Islet precursor cell (in vitro differentiated cells): ENCODE measurements around the gene SKA2.
"Not testable (repeated sequence)": the region's sequence is repeated elsewhere in the genome, so short reads cannot be mapped to it uniquely, and the experiment has no call there.

Experiments
- DNase-seq: peaks from one replicate; pipeline ENCODE4 v3.0.0-alpha.2; 2018

The SKA2 gene

DNA sequence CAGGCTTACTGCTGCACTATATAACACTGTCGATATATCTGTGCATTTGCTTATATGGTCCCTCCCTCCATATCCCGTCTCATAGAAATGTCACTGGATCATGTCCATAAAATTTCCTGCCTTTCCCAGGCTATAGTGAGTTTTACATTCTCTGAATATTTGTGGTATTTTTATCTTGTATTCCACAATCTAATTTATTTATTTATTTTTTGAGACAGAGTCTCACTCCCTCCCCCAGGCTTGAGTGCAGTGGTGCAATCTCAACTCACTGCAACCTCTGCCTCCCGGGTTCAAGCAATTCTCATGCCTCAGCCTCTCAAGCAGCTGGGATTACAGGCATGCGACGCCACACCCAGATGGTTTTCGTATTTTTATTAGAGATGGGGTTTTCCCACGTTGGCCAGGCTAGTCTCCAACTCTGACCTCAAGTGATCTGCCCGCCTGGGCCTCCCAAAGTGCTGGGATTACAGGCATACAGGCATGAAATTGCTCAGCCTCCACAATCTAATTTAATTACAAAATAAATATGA lies 61.2 kb downstream of the SKA2 start:
- DNase-seq: no peak

GRCh38 chr17:59093145-59093701 lies 61.8 kb downstream of the SKA2 start:
- no peak for DNase-seq

DNA sequence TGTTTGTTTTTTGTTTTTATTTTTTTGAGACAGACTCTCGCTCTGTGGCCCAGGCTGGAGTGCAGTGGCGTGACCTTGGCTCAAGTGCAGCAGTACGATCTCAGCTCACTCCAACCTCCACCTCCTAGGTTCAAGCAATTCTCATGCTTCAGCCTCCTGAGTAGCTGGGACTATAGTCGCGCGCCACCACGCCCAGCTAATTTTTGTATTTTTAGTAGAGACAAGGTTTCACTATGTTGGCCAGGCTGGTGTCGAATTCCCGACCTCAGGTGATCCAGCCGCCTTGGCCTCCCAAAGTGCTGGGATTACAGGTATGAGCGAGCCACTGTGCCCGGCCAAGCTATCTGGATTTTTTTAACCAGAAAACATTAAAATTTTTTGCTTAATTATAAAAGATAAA lies 64.4 kb downstream of the SKA2 start:
- DNase-seq: not testable (repeated sequence)

GRCh38 chr17:59084154-59084553 lies 70.8 kb downstream of the SKA2 start:
- DNase-seq: no peak

- no peak for DNase-seq
These were observed 80.5 kb downstream of the SKA2 start for GRCh38 chr17:59074494-59074893.

GRCh38 chr17:59073972-59074371 lies 81.0 kb downstream of the SKA2 start:
- no peak for DNase-seq

DNA sequence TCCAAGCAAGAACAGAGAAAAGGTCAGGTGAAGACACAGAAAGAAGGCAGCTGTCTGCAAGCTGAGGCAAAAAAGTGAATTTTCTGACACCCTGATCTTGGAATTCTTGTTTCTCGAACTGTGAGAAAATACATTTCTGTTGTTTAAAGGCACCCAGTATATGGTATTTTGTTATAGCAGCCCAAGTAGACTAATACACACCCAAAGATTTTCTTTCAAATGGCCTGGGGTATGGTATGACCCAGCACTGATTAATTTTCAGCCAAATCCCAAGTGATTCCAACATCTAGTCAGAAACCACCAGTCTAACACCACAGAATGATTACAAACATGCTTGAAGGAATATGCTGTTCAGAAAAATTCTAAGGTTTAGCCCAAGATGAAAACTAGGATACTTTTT lies 85.1 kb downstream of the SKA2 start:
- no peak for DNase-seq

DNA sequence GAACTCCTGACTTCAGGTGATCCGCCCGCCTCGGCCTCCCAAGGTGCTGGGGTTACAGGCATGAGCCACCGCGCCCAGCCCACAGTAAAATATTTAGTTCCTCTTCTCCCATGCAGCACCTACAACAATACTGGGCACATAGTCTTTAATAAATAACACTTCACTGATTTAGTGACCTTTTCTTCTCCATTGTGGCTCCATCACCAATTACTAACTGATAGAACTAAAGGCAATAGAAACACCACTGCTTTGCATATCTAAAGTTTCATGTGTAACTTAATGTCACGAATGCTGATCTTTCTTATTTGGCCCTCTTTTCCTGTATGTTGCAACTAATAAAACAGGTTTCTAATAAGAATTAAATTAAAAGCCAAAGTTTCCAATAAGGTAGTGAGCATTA lies 87.2 kb downstream of the SKA2 start:
- no peak for DNase-seq

DNA sequence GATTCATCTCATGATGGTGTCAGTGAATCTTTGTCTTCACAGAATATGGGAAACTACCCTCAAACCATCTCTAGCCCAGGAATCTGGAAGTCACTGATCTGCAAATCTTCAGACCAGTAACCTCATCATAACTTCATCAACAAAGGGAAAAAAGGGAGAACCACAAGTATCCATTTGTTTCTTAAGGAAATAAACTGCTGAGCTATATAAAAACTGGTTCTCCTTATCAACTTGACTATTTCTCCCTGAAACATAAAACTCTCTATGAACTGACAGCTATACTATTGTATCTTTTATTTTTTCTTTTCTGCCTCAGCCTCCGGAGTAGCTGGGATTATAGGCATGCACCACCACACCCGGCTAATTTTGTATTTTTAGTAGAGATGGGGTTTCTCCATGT lies 87.6 kb downstream of the SKA2 start:
- DNase-seq: no peak

- no peak for DNase-seq
These were observed 92.5 kb downstream of the SKA2 start for GRCh38 chr17:59062509-59062908.
